CD4-positive, alpha-beta T cell treated with Interferon gamma for 1 hour (primary cell): ENCODE measurements around the gene PLXNB2.
"Not testable (repeated sequence)": the region's sequence is repeated elsewhere in the genome, so short reads cannot be mapped to it uniquely, and the experiment has no call there.

ENCODE experiments used
- DNase-seq: peaks from one replicate; pipeline ENCODE4 v3.0.0-alpha.2; 2020

PLXNB2 gene, protein sequence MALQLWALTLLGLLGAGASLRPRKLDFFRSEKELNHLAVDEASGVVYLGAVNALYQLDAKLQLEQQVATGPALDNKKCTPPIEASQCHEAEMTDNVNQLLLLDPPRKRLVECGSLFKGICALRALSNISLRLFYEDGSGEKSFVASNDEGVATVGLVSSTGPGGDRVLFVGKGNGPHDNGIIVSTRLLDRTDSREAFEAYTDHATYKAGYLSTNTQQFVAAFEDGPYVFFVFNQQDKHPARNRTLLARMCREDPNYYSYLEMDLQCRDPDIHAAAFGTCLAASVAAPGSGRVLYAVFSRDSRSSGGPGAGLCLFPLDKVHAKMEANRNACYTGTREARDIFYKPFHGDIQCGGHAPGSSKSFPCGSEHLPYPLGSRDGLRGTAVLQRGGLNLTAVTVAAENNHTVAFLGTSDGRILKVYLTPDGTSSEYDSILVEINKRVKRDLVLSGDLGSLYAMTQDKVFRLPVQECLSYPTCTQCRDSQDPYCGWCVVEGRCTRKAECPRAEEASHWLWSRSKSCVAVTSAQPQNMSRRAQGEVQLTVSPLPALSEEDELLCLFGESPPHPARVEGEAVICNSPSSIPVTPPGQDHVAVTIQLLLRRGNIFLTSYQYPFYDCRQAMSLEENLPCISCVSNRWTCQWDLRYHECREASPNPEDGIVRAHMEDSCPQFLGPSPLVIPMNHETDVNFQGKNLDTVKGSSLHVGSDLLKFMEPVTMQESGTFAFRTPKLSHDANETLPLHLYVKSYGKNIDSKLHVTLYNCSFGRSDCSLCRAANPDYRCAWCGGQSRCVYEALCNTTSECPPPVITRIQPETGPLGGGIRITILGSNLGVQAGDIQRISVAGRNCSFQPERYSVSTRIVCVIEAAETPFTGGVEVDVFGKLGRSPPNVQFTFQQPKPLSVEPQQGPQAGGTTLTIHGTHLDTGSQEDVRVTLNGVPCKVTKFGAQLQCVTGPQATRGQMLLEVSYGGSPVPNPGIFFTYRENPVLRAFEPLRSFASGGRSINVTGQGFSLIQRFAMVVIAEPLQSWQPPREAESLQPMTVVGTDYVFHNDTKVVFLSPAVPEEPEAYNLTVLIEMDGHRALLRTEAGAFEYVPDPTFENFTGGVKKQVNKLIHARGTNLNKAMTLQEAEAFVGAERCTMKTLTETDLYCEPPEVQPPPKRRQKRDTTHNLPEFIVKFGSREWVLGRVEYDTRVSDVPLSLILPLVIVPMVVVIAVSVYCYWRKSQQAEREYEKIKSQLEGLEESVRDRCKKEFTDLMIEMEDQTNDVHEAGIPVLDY (N-terminal part only)

DNA sequence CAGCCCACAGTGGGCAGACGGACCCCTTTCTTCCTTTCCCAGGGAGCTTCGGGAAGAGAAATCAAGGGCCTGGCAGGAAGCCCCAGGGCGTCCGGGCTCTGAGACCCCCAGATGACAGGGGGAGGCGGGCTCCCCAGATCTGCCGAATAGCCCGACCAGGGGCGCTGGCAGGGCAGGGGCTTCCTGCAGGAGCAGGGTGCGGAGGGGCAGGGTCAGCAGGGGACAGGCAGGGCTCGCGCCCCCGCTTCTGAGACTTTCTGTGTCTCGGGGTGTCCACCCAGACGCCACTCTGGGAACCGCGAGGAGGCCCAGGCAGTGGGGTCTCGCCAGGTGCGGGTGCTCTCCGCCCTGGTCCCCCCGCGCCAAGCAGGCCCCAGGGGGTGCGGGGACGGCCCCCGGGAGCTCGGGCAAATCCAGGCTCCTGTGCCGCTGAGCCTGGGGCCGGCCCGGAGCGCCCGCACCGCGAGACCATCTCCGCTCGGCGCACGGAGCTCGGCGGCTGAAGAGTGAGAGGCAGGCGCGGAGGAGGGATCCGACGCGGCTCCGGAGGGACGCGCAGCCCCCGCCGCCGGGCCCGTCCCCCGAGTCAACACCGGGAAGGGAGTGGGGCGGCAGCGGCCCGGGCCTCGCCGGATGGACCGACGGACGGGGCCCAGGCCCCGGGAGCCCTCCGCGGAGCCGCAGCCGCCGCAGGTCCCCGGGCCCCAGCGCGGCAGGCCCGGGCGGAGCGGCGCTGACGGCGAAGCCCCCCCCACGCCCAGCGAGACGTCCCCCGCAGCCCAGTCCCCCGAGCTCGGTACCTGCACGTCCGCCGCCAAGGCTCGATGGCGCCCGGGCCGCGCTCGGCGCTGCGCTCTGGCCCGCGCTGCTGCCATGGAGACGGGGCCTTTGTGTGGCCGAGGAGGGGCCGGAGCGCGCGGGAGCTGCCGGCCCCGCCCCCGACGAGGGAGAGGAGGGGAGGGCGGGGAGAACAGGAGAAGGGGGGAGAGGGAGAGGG lies at the start of gene PLXNB2:
TSS of gene PLXNB2 (minus strand) at position 894 of the 997 bp plus-strand sequence. CDS start 17,062 bp downstream, outside the sequence.
- peak; percentile 60 for DNase-seq

DNA sequence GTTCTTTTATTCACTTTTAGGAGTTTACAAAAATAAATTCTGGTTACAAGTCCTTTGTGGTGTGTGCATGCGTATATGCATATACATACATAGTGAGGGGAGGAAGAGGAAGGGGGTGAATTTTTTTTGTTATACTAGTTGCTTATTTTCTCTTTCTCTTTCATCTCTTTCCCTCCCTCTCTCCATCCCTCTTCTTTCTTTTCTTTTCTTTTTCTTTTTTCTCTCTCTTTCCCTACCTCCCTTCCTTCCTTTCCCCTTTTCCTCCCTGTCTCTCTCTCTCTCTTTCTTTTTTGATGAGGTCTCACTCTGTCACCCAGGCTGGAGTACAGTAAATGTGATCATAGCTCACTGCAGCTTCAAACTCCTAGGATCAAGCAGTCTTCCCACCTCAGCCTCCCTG lies 49.8 kb upstream of the PLXNB2 start:
- DNase-seq, result no peak

- DNase-seq, result no peak
Observed at GRCh38 chr22:50356186-50356585, 48.7 kb upstream of the PLXNB2 start.

- no peak for DNase-seq
Observed at GRCh38 chr22:50348058-50348457, 40.6 kb upstream of the PLXNB2 start.

- DNase-seq, result no peak
Observed at GRCh38 chr22:50347157-50347556, 39.7 kb upstream of the PLXNB2 start.

DNA sequence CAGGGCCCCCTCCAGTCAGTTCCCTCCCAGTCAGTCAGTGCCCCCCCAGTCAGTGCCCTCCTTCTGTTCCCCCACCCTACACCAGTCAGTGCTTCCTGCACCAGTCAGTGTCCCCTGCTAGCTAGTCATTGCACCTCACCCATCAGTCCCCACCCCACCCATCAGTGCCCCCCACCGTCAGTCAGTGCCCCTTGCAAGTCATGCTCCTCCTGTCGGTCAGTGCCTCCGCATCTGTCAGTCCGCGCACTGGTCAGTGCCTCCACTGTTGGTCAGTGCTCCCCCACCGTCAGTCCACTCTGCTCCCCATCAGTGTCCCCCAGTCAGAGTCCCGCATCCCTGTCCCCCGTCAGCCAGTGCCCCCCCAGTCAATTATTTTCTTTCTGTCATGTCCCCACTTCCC lies 39.0 kb upstream of the PLXNB2 start:
- DNase-seq, result no peak

DNA sequence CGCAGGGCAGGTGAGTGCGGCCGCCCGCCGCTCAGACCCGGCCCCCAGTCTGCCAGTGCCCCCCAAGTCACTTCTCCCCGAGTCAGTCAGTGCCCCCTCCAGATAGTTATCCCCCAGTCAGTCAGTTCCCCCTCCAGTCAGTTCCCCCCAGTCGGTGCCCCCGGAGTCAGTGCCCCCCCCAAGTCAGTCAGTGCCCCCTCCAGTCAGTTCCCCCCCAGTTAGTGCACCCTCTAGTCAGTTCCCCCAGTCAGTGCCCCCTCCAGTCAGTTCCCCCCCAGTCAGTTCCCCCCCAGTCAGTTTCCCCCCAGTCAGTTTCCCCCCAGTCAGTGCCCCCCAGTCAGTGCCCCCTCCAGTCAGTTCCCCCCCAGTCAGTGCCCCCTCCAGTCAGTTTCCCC lies 36.1 kb upstream of the PLXNB2 start:
- DNase-seq, result no peak

- peak; percentile 83 for DNase-seq
Observed at GRCh38 chr22:50342651-50343540, 35.5 kb upstream of the PLXNB2 start, which contains the start of gene PPP6R2. Gene PPP6R2, plus strand, starts transcription at chr22:50343327. Its CDS starts 50,582 bp downstream, at chr22:50393909.

DNA sequence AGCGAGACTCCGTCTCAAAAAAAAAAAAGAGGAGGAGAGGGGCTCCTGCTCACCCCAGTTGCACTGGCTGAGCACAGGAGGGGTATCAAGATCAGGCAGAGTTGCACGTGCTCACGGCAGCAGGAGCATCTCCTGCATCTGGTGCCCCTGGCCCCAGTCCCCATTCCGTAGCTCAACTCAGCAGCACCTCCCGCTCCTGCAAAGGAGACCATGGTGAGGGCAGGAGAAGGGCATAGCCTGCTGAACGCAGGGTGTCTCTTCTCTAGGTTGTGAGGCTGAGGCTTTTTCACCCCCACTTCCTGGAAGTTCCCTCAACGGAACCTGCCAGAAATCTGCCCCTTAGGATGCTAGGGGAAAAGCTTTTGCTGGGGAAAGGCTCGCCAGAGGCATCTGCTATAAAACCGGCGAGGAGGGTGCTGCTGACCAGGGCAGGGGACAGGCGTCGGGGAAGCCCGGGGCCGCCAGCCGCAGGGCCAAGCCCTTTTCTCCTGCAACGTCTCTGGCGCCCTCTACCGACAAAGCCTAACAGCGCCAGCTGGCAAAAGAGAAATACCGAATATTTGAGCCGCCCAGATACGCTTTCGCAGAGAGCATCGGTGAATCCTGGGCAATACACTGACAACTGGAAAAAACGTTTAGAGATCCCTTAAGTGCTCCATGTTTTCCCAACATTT lies 34.7 kb upstream of the PLXNB2 start:
- DNase-seq, result peak; percentile 84

DNA sequence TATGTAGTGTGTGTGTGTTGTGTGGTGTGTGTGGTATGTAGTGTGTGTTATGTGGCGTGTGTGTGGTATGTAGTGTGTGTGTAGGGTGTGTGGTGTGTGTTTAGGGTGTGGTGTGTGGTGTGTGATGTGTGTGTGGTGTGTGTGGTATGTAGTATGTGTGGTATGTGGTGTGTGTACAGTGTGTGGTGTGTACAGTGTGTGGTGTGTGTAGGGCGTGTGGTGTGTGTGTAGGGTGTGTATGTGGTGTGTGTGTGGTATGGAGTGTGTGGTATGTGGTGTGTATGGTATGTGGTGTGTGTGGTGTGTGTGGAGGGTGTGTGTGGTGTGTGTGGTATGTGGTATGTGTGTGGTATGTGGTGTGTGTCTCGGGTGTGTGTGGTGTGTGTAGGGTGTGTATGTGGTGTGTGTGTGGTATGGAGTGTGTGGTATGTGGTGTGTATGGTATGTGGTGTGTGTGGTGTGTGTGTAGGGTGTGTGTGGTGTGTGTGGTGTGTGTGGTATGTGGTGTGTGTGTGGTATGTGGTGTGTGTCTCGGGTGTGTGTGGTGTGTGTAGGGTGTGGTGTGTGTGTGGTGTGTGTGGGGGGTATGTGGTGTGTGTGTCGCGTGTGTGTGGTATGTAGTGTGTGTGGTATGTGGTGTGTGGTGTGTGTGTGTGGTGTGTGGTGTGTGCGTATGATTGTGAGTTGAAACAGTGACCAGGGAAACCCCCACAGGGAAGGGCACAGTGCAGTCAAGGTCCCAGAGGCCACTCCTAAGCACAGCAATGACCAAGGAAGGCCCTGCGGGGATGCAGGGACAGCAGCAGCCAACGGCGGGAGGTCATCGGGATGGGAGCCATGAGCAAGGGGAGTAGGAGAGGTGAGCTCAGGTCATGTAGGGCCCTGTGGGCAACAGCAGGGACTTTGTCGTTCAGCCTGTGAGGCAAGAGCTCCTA lies 32.8 kb upstream of the PLXNB2 start:
- DNase-seq, result peak; percentile 8

DNA sequence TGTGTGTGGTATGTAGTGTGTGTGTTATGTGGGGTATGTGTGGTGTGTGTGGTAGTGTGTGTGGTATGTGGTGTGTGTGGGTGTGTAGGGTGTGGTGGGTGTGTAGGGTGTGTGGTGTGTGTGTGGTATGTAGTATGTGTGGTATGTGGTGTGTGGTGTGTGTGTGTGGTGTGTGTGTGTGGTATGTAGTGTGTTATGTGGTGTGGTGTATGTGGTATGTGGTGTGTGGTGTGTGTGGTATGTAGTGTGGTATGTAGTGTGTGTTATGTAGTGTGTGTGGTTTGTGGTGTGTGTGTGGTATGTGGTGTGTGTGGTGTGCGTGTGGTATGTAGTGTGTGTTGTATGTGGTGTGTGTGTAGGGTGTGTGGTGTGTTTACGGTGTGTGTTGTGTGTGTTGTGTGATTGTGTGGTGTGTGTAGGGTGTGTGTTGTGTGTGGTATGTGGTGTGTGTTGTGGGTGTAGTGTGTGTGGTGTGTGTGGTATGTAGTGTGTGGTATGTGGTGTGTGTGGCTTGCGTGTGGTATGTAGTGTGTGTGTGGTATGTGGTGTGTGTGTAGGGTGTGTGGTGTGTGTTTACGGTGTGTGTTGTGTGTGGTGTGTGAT lies 31.5 kb upstream of the PLXNB2 start:
- no peak for DNase-seq

- no peak for DNase-seq
Observed at GRCh38 chr22:50338042-50338573, 30.7 kb upstream of the PLXNB2 start.

DNA sequence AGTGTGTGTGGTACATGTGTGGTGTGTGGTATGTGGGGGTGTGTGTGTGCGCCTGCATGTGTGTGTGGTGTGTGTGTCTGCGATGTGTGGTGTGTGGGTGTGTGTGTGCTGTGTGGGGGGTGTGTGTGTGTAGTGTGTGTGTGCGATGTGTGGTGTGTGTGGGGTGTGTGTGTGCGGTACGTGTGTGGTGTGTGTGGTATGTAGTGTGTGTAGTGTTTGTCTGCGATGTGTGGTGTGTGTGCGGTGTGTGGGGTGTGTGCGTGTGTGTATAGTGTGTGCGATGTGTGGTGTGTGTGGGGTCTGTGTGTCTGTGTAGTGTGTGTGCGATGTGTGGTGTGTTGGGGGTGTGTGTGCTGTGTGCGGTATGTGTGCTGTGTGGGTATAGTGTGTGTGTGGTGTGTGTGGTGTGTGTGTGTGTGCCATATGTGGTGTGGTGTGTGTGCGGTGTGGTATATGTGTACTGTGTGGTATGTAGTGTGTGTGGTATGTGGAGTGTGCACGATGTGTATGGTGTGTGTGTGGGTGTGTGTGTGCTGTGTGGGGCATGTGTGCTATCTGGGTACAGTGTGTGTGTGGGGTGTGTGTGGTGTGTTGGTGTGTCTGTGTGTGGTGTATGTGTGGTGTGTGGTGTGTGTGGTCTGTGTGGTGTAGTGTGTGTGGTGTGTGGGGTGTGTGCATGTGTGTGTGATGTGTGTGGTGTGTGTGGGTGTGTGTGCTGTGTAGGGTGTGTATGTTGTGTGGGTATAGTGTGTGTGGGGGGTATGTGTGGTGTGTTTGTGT lies 30.0 kb upstream of the PLXNB2 start:
- DNase-seq, result no peak

- DNase-seq, result not testable (repeated sequence)
Observed at GRCh38 chr22:50334433-50334832, 27.0 kb upstream of the PLXNB2 start.

GRCh38 chr22:50329236-50329635 lies 21.8 kb upstream of the PLXNB2 start:
- DNase-seq, result no peak

DNA sequence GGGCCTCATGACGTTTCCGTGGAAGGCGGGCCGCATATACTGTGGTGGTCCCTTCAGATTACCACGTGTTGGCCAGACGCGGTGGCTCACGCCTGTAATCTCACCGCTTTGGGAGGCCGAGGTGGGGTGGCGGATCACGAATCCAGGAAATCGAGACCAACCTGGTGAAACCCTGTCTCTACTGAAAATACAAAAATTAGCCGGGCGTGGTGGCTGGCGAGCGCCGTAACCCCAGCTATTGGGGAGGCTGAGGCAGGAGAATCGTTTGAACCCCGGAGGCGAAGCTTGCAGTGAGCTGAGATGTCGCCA lies 20.2 kb upstream of the PLXNB2 start:
- DNase-seq, result no peak

DNA sequence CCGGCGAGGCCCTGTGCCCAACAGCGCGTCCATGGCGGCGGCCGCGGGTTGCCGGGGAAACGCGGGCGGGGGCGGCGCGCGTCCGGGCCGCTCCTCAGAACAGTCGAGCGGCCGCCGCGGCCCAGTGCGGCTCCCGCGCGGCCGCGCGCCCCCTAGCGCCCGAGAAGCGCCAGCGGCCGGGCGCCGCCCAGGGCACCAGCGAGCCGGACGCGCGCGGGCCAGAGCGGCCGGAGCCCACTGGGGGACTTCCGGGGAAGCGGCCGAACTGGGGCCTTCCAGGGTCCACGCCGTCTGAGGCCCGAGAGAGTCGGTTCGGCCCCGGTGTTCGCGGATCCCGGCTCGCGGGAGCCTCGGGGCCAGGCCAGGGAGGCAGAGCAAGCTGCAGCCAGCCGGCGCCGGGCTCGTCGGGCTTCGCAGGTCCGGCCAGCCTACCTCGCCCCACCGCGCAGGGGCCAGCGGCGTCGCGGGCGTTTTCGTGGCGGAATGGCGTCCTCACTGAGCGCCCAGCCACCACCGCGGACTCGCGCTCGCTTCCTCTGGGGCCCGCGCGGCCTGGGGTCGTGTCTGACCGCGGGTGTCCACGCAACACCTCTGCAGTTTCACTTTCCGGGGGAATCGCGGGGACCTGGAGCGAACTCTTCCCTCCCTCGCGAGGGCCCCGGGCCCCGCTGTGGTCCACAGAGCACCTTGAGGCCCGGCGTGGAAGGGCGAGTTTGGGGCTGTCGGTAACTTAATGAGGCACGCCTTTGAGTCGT lies 19.7 kb upstream of the PLXNB2 start, which contains the start of gene DENND6B:
TSS of gene DENND6B (minus strand) at position 57 of the 755 bp plus-strand sequence. CDS start at position 33, 24 bp downstream.
- DNase-seq, result peak; percentile 76
